Esophagus squamous epithelium (tissue), 4 donors: ENCODE measurements around the gene HPSE2.

ENCODE experiments used
- CTCF ChIP-seq, 6 experiments: fragments of 450-650 bp in 4 of 6; fragments of 200-600 bp in 2 of 6; sonication (generic) in 2 of 6; IDR thresholded peaks; one replicate each; pipeline ENCODE4 v1.5.1; 2016 to 2019; ENCODE audit warnings: antibody characterized with exemption in 6 of 6, mild to moderate bottlenecking in 4 of 6, moderate library complexity in 4 of 6
- POLR2A ChIP-seq, 4 donors: fragments of 450-650 bp; IDR thresholded peaks; one replicate each; pipeline ENCODE4 v1.6.1; 2017; ENCODE audit warnings: antibody characterized with exemption in 4 of 4, mild to moderate bottlenecking in 4 of 4, moderate library complexity in 3 of 4

GRCh38 chr10:98808282-98808892 is 427.3 kb downstream of the HPSE2 start:
- TF ChIP-seq CTCF (IDR thresholded peaks at IDR 0.05): no peak
- no peak for TF ChIP-seq POLR2A (IDR thresholded peaks at IDR 0.05)
